GM12878 (cell line): ENCODE results near the gene PIEZO2. TPM values are rescaled to one million over a fixed set of nuclear protein-coding genes. Genes with fewer than 3 reads are reported as not detected.

ENCODE experiments used
- ATAC-seq: fragments of 200-7000 bp; cut with Tn5 transposase; 3 replicates; pipeline ENCODE4 v1.9.1; 2020; ENCODE audit warnings: mild to moderate bottlenecking, moderate library complexity
- BruUV-seq: library from RNA; stranded (reverse); fragments of 400-500 nt; replicated peaks from 2 replicates; lab custom pipeline; 2021; lab: Mats Ljungman, UMichigan
- CTCF ChIA-PET: fragments of 300-600 bp; sonication (Branson Sonifier 250); formaldehyde crosslinking; extraction: SDS; loops from one replicate; lab custom pipeline; 2021; ENCODE audit warnings: inconsistent platforms; lab: Yijun Ruan, JAX
- POLR2A ChIA-PET: fragments of 350-600 bp; formaldehyde crosslinking; extraction: SDS; loops from one replicate; lab custom pipeline; 2021; ENCODE audit warnings: inconsistent platforms; lab: Charles Lee
- RAD21 ChIA-PET: fragments of 300-600 bp; sonication (Branson Sonifier 250); formaldehyde crosslinking; loops from one replicate; lab custom pipeline; 2023; ENCODE audit warnings: antibody characterized with exemption; ENCODE audit not compliant: unreplicated experiment; lab: Charles Lee
- SMC1A ChIA-PET: fragments of 300-600 bp; sonication (Branson Sonifier 250); formaldehyde crosslinking; loops from one replicate; lab custom pipeline; 2023; ENCODE audit not compliant: unreplicated experiment, uncharacterized antibody; lab: Charles Lee
- DNase-seq: peaks from one replicate; pipeline ENCODE4 v3.0.0-alpha.2; 2011; ENCODE audit warnings: low read depth, low spot score
- FAIRE-seq: peaks from 3 replicates; lab custom pipeline; 2011; peaks lifted over from hg19 to GRCh38; lab: Jason Lieb, UNC
- H2AFZ ChIP-seq: 2 replicates; pipeline ENCODE4 v1.6.0; 2011; ENCODE audit warnings: low read depth, low read length, control low read depth; ENCODE audit not compliant: control insufficient read depth
- H3K27ac ChIP-seq: 2 replicates; pipeline ENCODE4 v1.5.1; 2011; ENCODE audit warnings: control low read depth; ENCODE audit not compliant: control insufficient read depth, insufficient read depth
- H3K27me3 ChIP-seq, 2 experiments: replicated peaks in 1 of 2; 2 replicates each; pipeline versions ENCODE4 v1.6.0 to v1.6.1; 2011; ENCODE audit warnings: low read length in 1 of 2; ENCODE audit not compliant: control insufficient read depth in 2 of 2, insufficient read depth in 2 of 2
- H3K36me3 ChIP-seq, 2 experiments: 2 replicates each; pipeline ENCODE4 v1.5.1; 2011; ENCODE audit warnings: low read length in 1 of 2; ENCODE audit not compliant: control insufficient read depth in 2 of 2, insufficient read depth in 2 of 2
- H3K4me1 ChIP-seq: 2 replicates; pipeline ENCODE4 v1.6.1; 2011; ENCODE audit warnings: mild to moderate bottlenecking, low read length, moderate library complexity, mixed read lengths; ENCODE audit not compliant: control insufficient read depth, insufficient read depth
- H3K4me2 ChIP-seq: 2 replicates; pipeline ENCODE4 v1.6.0; 2011; ENCODE audit warnings: control low read depth; ENCODE audit not compliant: control insufficient read depth, insufficient read depth
- H3K4me3 ChIP-seq: fragments of 200-600 bp; sonication (generic); 2 replicates; pipeline ENCODE4 v1.5.1; 2016
- H3K79me2 ChIP-seq: 2 replicates; pipeline ENCODE4 v1.6.0; 2011; ENCODE audit warnings: low read length; ENCODE audit not compliant: control insufficient read depth, insufficient read depth
- H3K9ac ChIP-seq: 2 replicates; pipeline ENCODE4 v1.8.0; 2011; ENCODE audit warnings: low read length, control low read depth, mixed read lengths; ENCODE audit not compliant: control insufficient read depth, insufficient read depth
- H3K9me3 ChIP-seq: replicated peaks from 3 replicates; pipeline ENCODE4 v1.5.1; 2011; ENCODE audit warnings: mild to moderate bottlenecking, low read length; ENCODE audit not compliant: control insufficient read depth, insufficient read depth
- H4K20me1 ChIP-seq: 2 replicates; pipeline ENCODE4 v1.6.0; 2011; ENCODE audit not compliant: control insufficient read depth, insufficient read depth
- ATF7 ChIP-seq: fragments of 450-650 bp; IDR thresholded peaks from 2 replicates; pipeline ENCODE4 v1.6.1; 2016; ENCODE audit warnings: low read depth, mild to moderate bottlenecking
- BHLHE40 ChIP-seq, 2 experiments: fragments of 450-650 bp in 1 of 2; IDR thresholded peaks; 2 replicates each; pipeline ENCODE4 v1.6.1; 2011 to 2017; ENCODE audit warnings: low read depth in 2 of 2, borderline replicate concordance in 1 of 2, improper control_type of control experiment in 1 of 2, low read length in 1 of 2, mild to moderate bottlenecking in 1 of 2
- CREM ChIP-seq: IDR thresholded peaks from 2 replicates; pipeline ENCODE4 v1.6.1; 2014; ENCODE audit warnings: antibody characterized with exemption, low read depth
- FOXM1 ChIP-seq: IDR thresholded peaks from 2 replicates; pipeline ENCODE4 v1.6.1; 2012; ENCODE audit warnings: low read depth, mild to moderate bottlenecking, inconsistent platforms, low read length, moderate library complexity
- HDAC6 ChIP-seq: fragments of 200-600 bp; sonication (generic); IDR thresholded peaks from one replicate; pipeline ENCODE4 v1.8.0; 2017; ENCODE audit warnings: antibody characterized with exemption; ENCODE audit not compliant: unreplicated experiment
- MTA2 ChIP-seq: fragments of 450-650 bp; IDR thresholded peaks from 2 replicates; pipeline ENCODE4 v1.6.1; 2016; ENCODE audit warnings: low read depth, mild to moderate bottlenecking, moderate library complexity
- SUPT20H ChIP-seq: IDR thresholded peaks from 2 replicates; pipeline ENCODE4 v1.6.1; 2011; ENCODE audit warnings: low read depth, mild to moderate bottlenecking, low read length, moderate library complexity, borderline replicate concordance; ENCODE audit not compliant: control insufficient read depth
- TAF1 ChIP-seq: IDR thresholded peaks from 2 replicates; pipeline ENCODE4 v1.6.1; 2011; ENCODE audit warnings: mild to moderate bottlenecking, low read depth, low read length, borderline replicate concordance
- ZNF384 ChIP-seq: IDR thresholded peaks from 2 replicates; pipeline ENCODE4 v1.6.1; 2012; ENCODE audit warnings: low read depth, mild to moderate bottlenecking, low read length, improper control_type of control experiment, borderline replicate concordance
- ZNF592 ChIP-seq: fragments of 450-650 bp; IDR thresholded peaks from 2 replicates; pipeline ENCODE4 v1.6.1; 2017; ENCODE audit warnings: mild to moderate bottlenecking, moderate library complexity
- WGBS: methylation state at CpG from one replicate; pipeline ENCODE4 v1.1.6; 2016; ENCODE audit warnings: low lambda C conversion rate; ENCODE audit not compliant: insufficient replicate concordance, insufficient coverage; ENCODE audit errors: missing lambda C conversion rate; 5-methylcytosine and 5-hydroxymethylcytosine counted together
- in situ Hi-C: fragments of 300-500 bp; cut with MboI; formaldehyde crosslinking; loops from 9 replicates; pipeline ENCODE4 v1.14.3; 2018; ENCODE audit warnings: mixed read lengths
- intact Hi-C: fragments of 100-400 bp; cut with micrococcal nuclease; formaldehyde crosslinking; loops from one replicate; pipeline ENCODE4 v1.14.2; 2022; ENCODE audit not compliant: unreplicated experiment
- polyA plus RNA-seq, 11 experiments: library from polyadenylated mRNA; depleted of rRNA in 4 of 11; unstranded in 6 of 11; stranded (reverse) in 5 of 11; fragments of >200 nt; fragmentation: Nextera tagmentation in 4 of 11; fragmentation: Illumina TruSeq in 1 of 11; extraction: Ambion mirVana in 4 of 11; extraction: Trizol in 1 of 11; gene quantifications; 1 replicate in 1 of 11; 2 replicates in 10 of 11; pipeline versions ENCODE4 v1.2.1 to v1.2.3, GENCODE V29; 2011 to 2016; ENCODE audit warnings: inconsistent platforms in 2 of 11, missing spikeins in 2 of 11, low read depth in 1 of 11
- total RNA-seq, 4 experiments: library from RNA; depleted of rRNA in 3 of 4; stranded (reverse); fragments of >200 nt in 3 of 4; fragmentation: Illumina TruSeq in 1 of 4; extraction: Trizol in 1 of 4; gene quantifications; 2 replicates each; pipeline versions ENCODE4 v1.2.1 to v1.2.3, GENCODE V29; 2013 to 2021

The PIEZO2 gene
- total and polyA plus RNA-seq, 10 of the 15 experiments (the other 5 are each of a cell fraction or from before 2014, with no cell fraction given) = 6.7 to 42.3 (median 27.4) TPM

- H3K36me3 ChIP-seq = peaks cover 0 to 3% of the 10 kb centered on the region in 2 experiments; a peak in 1 of 4 replicates
- H3K4me1 ChIP-seq = peaks cover 8% of the 10 kb centered on the region
- BruUV-seq = no TSS peak
- ATAC-seq = no peak
- ChIA-PET CTCF (interaction anchor here (0.7 to 2.2 kb wide), 5 partner anchors 9 to 117 kb away, joined by 3 to 7 read pairs (median 3); no protein-coding TSS in a partner anchor), RAD21 (interaction anchor here (0.9 to 1.5 kb wide), 4 partner anchors 9 to 105 kb away, joined by 3 to 6 read pairs (median 4); no protein-coding TSS in a partner anchor), SMC1A (interaction anchor here (0.7 to 5.2 kb wide), 11 partner anchors 9 to 149 kb away, joined by 3 to 40 read pairs (median 4); no protein-coding TSS in a partner anchor), POLR2A (interaction anchor here (0.8 kb wide), 1 partner anchor 21 kb away, joined by 3 read pairs; no protein-coding TSS in a partner anchor)
- H3K9ac ChIP-seq = no peak overlapping the region
- intact Hi-C loops (no loop called here), in situ Hi-C loops (no loop called here)
- 72% methylated on average over 9 of the region's 9 CpGs for WGBS
- H4K20me1 ChIP-seq = no peaks in the 10 kb centered on the region
- H3K27me3 ChIP-seq = no peaks in the 10 kb centered on the region
- H3K4me3 ChIP-seq = no peak overlapping the region
- no peak overlapping the region for H3K4me2 ChIP-seq
- TF ChIP-seq TAF1 = no peak
- TF ChIP-seq CREM = no peak
- DNase-seq = no peak
- no peak overlapping the region for H2AFZ ChIP-seq
- peaks cover 28% of the 10 kb centered on the region for H3K9me3 ChIP-seq
- no peaks in the 10 kb centered on the region; the same call in 1 of the 2 replicates for H3K79me2 ChIP-seq
- H3K27ac ChIP-seq = no peak overlapping the region
- FAIRE-seq = no peak
Observed at GRCh38 chr18:10936176-10937053, 213.0 kb downstream of the PIEZO2 start.

- ChIA-PET SMC1A (interaction anchor here (1.0 to 5.2 kb wide), 4 partner anchors 8 to 104 kb away, joined by 3 to 40 read pairs (median 4); no protein-coding TSS in a partner anchor), CTCF (interaction anchor here (2.2 kb wide), 1 partner anchor 8 kb away, joined by 7 read pairs; no protein-coding TSS in a partner anchor), POLR2A (no interaction called here), RAD21 (interaction anchor here (1.5 kb wide), 1 partner anchor 45 kb away, joined by 3 read pairs; no protein-coding TSS in a partner anchor)
- Histone ChIP-seq H3K4me2 (no peak overlapping the region), H3K27me3 (no peaks in the 10 kb centered on the region), H3K27ac (no peak overlapping the region; the same call in 1 of the 2 replicates), H3K4me3 (no peak overlapping the region), H3K36me3 (peaks cover 0 to 3% of the 10 kb centered on the region in 2 experiments; a peak in 1 of 4 replicates), H3K9me3 (peaks cover 28% of the 10 kb centered on the region), H4K20me1 (no peaks in the 10 kb centered on the region), H3K9ac (no peak overlapping the region), H3K4me1 (peaks cover 8% of the 10 kb centered on the region), H3K79me2 (no peaks in the 10 kb centered on the region; the same call in 1 of the 2 replicates), H2AFZ (no peak overlapping the region)
- intact Hi-C loops = no loop called here
- no TSS peak for BruUV-seq
- FAIRE-seq (no peak), ATAC-seq (no peak), DNase-seq (no peak)
- in situ Hi-C loops = no loop called here
- 75% methylated on average over 7 of the region's 7 CpGs for WGBS
- no peak for TF ChIP-seq MTA2
- no peak for TF ChIP-seq SUPT20H
- TF ChIP-seq ZNF592 = no peak
- no peak for TF ChIP-seq HDAC6
- TF ChIP-seq ATF7 = no peak
- TF ChIP-seq BHLHE40 (IDR thresholded peaks at IDR 0.05; ENCODE audit: borderline replicate concordance in 1 of 2, low read depth in 2 of 2, low read length in 1 of 2) = no peak
- no peak for TF ChIP-seq ZNF384
- no peak for TF ChIP-seq FOXM1
Observed at GRCh38 chr18:10935588-10935987, 213.8 kb downstream of the PIEZO2 start.
